SK-N-SH (cell line): ENCODE data around the gene CACUL1. TPM values are rescaled to one million over a fixed set of nuclear protein-coding genes. Genes with fewer than 3 reads are reported as not detected.
A peak's percentile ranks its signal among the peaks of the same experiment; 100 is the strongest.

Source experiments
- CTCF ChIA-PET: fragments of 300-600, 350-600 bp; formaldehyde crosslinking; extraction: SDS; loops from one replicate; lab custom pipeline; 2021; lab: Yijun Ruan, JAX
- POLR2A ChIA-PET: fragments of 350-600 bp; sonication (Branson Sonifier 250); formaldehyde crosslinking; extraction: SDS; loops from one replicate; lab custom pipeline; 2020; ENCODE audit warnings: antibody characterized with exemption, inconsistent platforms; lab: Yijun Ruan, JAX
- DNase-seq: peaks from one replicate; pipeline ENCODE4 v3.0.0; 2012
- H2AFZ ChIP-seq: fragments of 200-600 bp; sonication (generic); 2 replicates; pipeline ENCODE4 v1.8.1; 2016; ENCODE audit warnings: antibody characterized with exemption, mild to moderate bottlenecking, low read depth
- H3F3A ChIP-seq: fragments of 200-600 bp; sonication (generic); replicated peaks from 2 replicates; pipeline ENCODE3; 2016; ENCODE audit warnings: antibody characterized with exemption, mild to moderate bottlenecking; ENCODE audit not compliant: insufficient read depth
- H3K27ac ChIP-seq, 2 experiments: fragments of 200-500 bp in 1 of 2; fragments of 200-600 bp in 1 of 2; sonication (Bioruptor generic) in 1 of 2; sonication (generic), shearing (Covaris generic) in 1 of 2; 2 replicates each; pipeline versions ENCODE4 v1.5.1 to v1.6.1; 2014 to 2016; ENCODE audit warnings: low read depth in 2 of 2, inconsistent platforms in 1 of 2, low read length in 1 of 2, mild to moderate bottlenecking in 1 of 2, mixed read lengths in 1 of 2
- H3K27me3 ChIP-seq: fragments of 200-600 bp; sonication (generic), shearing (Covaris generic); 2 replicates; pipeline ENCODE4 v1.6.1; 2016; ENCODE audit warnings: mixed run types; ENCODE audit not compliant: insufficient read depth
- H3K36me3 ChIP-seq, 2 experiments: fragments of 200-500 bp in 1 of 2; fragments of 200-600 bp in 1 of 2; sonication (Bioruptor generic) in 1 of 2; sonication (generic) in 1 of 2; replicated peaks in 1 of 2; 2 replicates each; pipeline versions ENCODE3 to v1.5.1; 2014 to 2016; ENCODE audit warnings: low read length in 1 of 2, mild to moderate bottlenecking in 1 of 2; ENCODE audit not compliant: insufficient read depth in 2 of 2, control insufficient read depth in 1 of 2
- H3K4me1 ChIP-seq, 2 experiments: fragments of 200-500 bp in 1 of 2; fragments of 200-600 bp in 1 of 2; sonication (Bioruptor generic) in 1 of 2; sonication (generic), shearing (Covaris generic) in 1 of 2; 2 replicates each; pipeline versions ENCODE4 v1.5.1 to v1.6.1; 2014 to 2016; ENCODE audit warnings: low read depth in 1 of 2, low read length in 1 of 2, mixed run types in 1 of 2; ENCODE audit not compliant: insufficient read depth in 2 of 2, control insufficient read depth in 1 of 2
- H3K4me2 ChIP-seq: fragments of 200-600 bp; sonication (generic), shearing (Covaris generic); 2 replicates; pipeline ENCODE4 v1.6.1; 2017; ENCODE audit warnings: mixed run types
- H3K4me3 ChIP-seq, 2 experiments: fragments of 200-500 bp in 1 of 2; fragments of 200-600 bp in 1 of 2; sonication (Bioruptor generic) in 1 of 2; sonication (generic), shearing (Covaris generic) in 1 of 2; 2 replicates each; pipeline versions ENCODE4 v1.5.1 to v1.8.1; 2014 to 2016; ENCODE audit warnings: low read depth in 2 of 2, inconsistent platforms in 1 of 2, low read length in 1 of 2, mild to moderate bottlenecking in 1 of 2, mixed read lengths in 1 of 2, moderate library complexity in 1 of 2
- H3K79me2 ChIP-seq: fragments of 200-600 bp; sonication (generic); 2 replicates; pipeline ENCODE4 v1.8.1; 2017; ENCODE audit warnings: mild to moderate bottlenecking; ENCODE audit not compliant: insufficient read depth
- H3K9ac ChIP-seq: fragments of 200-600 bp; sonication (generic); 2 replicates; pipeline ENCODE4 v1.6.1; 2017; ENCODE audit warnings: mixed run types
- H3K9me2 ChIP-seq: fragments of 200-600 bp; sonication (generic); 2 replicates; pipeline ENCODE4 v1.6.1; 2017; ENCODE audit warnings: mixed run types
- H3K9me3 ChIP-seq: fragments of 200-600 bp; sonication (generic); 2 replicates; pipeline ENCODE4 v1.6.1; 2017; ENCODE audit warnings: mixed run types, mild to moderate bottlenecking, moderate library complexity
- H4K20me1 ChIP-seq: fragments of 200-600 bp; sonication (generic); 2 replicates; pipeline ENCODE4 v1.6.1; 2017; ENCODE audit warnings: mild to moderate bottlenecking, mixed run types; ENCODE audit not compliant: insufficient read depth
- CHD2 ChIP-seq: fragments of 150-350 bp; IDR thresholded peaks from 2 replicates; pipeline ENCODE4 v1.6.1; 2018; ENCODE audit warnings: low read length; ENCODE audit not compliant: partially characterized antibody
- ELF1 ChIP-seq: IDR thresholded peaks from 2 replicates; pipeline ENCODE4 v1.4.0; 2012
- EZH2phosphoT487 ChIP-seq: fragments of 200-600 bp; sonication (generic); IDR thresholded peaks from 2 replicates; pipeline ENCODE4 v1.6.1; 2017; ENCODE audit warnings: low read depth, mixed run types, mild to moderate bottlenecking, antibody characterized with exemption, moderate library complexity, borderline replicate concordance
- FOSL2 ChIP-seq: IDR thresholded peaks from 2 replicates; pipeline ENCODE4 v1.4.0; 2012; ENCODE audit warnings: low read depth, mild to moderate bottlenecking, moderate library complexity, borderline replicate concordance
- GATA2 ChIP-seq: sonication (generic); formaldehyde crosslinking; IDR thresholded peaks from 2 replicates; pipeline ENCODE4 v1.5.0; 2020; ENCODE audit warnings: mild to moderate bottlenecking, missing genetic modification reagents
- MAX ChIP-seq: IDR thresholded peaks from 2 replicates; pipeline ENCODE4 v1.4.0; 2012; ENCODE audit warnings: low read depth
- MEF2A ChIP-seq: IDR thresholded peaks from 2 replicates; pipeline ENCODE4 v1.4.0; 2012; ENCODE audit warnings: low read depth, borderline replicate concordance
- NFIC ChIP-seq: IDR thresholded peaks from 2 replicates; pipeline ENCODE4 v1.4.0; 2012; ENCODE audit warnings: borderline replicate concordance
- POLR2AphosphoS5 ChIP-seq: IDR thresholded peaks from 2 replicates; pipeline ENCODE4 v1.6.1; 2012; ENCODE audit warnings: low read depth, low read length
- RAD21 ChIP-seq: IDR thresholded peaks from 2 replicates; pipeline ENCODE4 v1.6.1; 2012; ENCODE audit warnings: mild to moderate bottlenecking, low read length
- RCOR1 ChIP-seq: fragments of 150-350 bp; IDR thresholded peaks from 2 replicates; pipeline ENCODE4 v1.6.1; 2017; ENCODE audit warnings: antibody characterized with exemption, low read length
- SMC3 ChIP-seq: IDR thresholded peaks from 2 replicates; pipeline ENCODE4 v1.6.1; 2012; ENCODE audit warnings: low read depth, low read length, improper control_type of control experiment
- USF1 ChIP-seq: IDR thresholded peaks from 2 replicates; pipeline ENCODE4 v1.4.0; 2012; ENCODE audit warnings: low read depth, borderline replicate concordance
- WGBS: methylation state at CpG from one replicate; pipeline ENCODE4 v1.1.6; 2017; ENCODE audit warnings: low lambda C conversion rate; 5-methylcytosine and 5-hydroxymethylcytosine counted together
- polyA plus RNA-seq, 3 experiments: library from polyadenylated mRNA; depleted of rRNA; stranded (reverse); fragments of >200 nt; gene quantifications; 2 replicates each; pipeline ENCODE4 v1.2.3, GENCODE V29; 2012
- TF ChIP-seq, protein P1 (sequence below): IDR thresholded peaks from 2 replicates; pipeline ENCODE4; 2012
- TF ChIP-seq, protein P2 (sequence below): fragments of 200-600 bp; sonication (generic); IDR thresholded peaks from 2 replicates; pipeline ENCODE4 v1.6.1; 2017; ENCODE audit warnings: antibody characterized with exemption, mild to moderate bottlenecking, moderate library complexity

The CACUL1 gene
- polyA plus RNA-seq, 1 of the 3 experiments (the other 2 are of a cell fraction): 2.6 TPM

GRCh38 chr10:118800920-118801319 lies 46.1 kb upstream of the CACUL1 start:
- Histone ChIP-seq H3K36me3 (no peaks in the 10 kb centered on the region), H3F3A (no peaks in the 10 kb centered on the region), H2AFZ (no peak overlapping the region), H3K9me2 (no peaks in the 10 kb centered on the region), H3K27me3 (no peaks in the 10 kb centered on the region), H4K20me1 (no peaks in the 10 kb centered on the region), H3K4me3 (no peak overlapping the region), H3K9ac (no peak overlapping the region), H3K9me3 (no peaks in the 10 kb centered on the region), H3K79me2 (no peaks in the 10 kb centered on the region), H3K4me1 (no peaks in the 10 kb centered on the region; a peak in 1 of 4 replicates), H3K27ac (no peak overlapping the region), H3K4me2 (no peak overlapping the region)
- ChIA-PET POLR2A (no interaction called here), CTCF (interaction anchor here (0.9 to 5.4 kb wide), 18 partner anchors 8 to 470 kb away, joined by 3 to 55 read pairs (median 5); partner anchors contain the start of genes CACUL1 and NANOS1)
- TF ChIP-seq MAX (no peak), GATA2 (peak; percentile 28; the same call in 1 of the 2 replicates), USF1 (no peak), CHD2 (no peak), SMC3 (peak; percentile 66), EZH2phosphoT487 (no peak), MEF2A (no peak), FOSL2 (no peak), ELF1 (no peak), RAD21 (peak; percentile 88), NFIC (no peak)
- TF ChIP-seq, protein P1, sequence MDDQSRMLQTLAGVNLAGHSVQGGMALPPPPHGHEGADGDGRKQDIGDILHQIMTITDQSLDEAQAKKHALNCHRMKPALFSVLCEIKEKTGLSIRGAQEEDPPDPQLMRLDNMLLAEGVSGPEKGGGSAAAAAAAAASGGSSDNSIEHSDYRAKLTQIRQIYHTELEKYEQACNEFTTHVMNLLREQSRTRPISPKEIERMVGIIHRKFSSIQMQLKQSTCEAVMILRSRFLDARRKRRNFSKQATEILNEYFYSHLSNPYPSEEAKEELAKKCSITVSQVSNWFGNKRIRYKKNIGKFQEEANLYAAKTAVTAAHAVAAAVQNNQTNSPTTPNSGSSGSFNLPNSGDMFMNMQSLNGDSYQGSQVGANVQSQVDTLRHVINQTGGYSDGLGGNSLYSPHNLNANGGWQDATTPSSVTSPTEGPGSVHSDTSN: no peak
- TF ChIP-seq, protein P2, sequence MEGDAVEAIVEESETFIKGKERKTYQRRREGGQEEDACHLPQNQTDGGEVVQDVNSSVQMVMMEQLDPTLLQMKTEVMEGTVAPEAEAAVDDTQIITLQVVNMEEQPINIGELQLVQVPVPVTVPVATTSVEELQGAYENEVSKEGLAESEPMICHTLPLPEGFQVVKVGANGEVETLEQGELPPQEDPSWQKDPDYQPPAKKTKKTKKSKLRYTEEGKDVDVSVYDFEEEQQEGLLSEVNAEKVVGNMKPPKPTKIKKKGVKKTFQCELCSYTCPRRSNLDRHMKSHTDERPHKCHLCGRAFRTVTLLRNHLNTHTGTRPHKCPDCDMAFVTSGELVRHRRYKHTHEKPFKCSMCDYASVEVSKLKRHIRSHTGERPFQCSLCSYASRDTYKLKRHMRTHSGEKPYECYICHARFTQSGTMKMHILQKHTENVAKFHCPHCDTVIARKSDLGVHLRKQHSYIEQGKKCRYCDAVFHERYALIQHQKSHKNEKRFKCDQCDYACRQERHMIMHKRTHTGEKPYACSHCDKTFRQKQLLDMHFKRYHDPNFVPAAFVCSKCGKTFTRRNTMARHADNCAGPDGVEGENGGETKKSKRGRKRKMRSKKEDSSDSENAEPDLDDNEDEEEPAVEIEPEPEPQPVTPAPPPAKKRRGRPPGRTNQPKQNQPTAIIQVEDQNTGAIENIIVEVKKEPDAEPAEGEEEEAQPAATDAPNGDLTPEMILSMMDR: peak; percentile 46
- peak; percentile 68 for DNase-seq
- 47% methylated on average over 4 of the region's 4 CpGs for WGBS

DNA sequence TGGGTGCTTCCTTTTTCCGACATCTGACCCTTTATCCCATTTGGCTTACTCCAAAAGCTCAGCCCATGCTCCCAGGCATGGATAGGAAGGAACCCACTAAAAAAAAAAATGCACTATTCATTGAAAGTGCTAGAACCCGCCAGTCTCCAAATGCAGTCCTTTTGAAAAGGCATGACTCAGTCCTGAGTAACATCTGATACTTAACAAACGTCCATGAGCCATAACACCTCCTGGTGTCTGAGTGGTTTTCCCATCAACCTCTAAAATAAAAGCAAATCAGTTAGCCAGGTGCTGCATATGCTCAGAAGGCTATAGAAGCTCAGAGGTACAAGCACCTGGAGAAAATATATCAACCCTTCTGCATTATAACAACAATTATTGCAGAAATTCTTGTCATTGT lies 45.0 kb upstream of the CACUL1 start:
- 34% methylated on average over 3 of the region's 3 CpGs for WGBS
- no peak for DNase-seq

More for the DNA sequence above, 45.0 kb upstream of the CACUL1 start:
- H3K79me2 ChIP-seq: no peaks in the 10 kb centered on the region
- CTCF ChIA-PET: interaction anchor here (0.7 to 5.4 kb wide), 13 partner anchors 16 to 248 kb away, joined by 3 to 55 read pairs (median 4); no protein-coding TSS in a partner anchor
- no peak overlapping the region for H3K4me3 ChIP-seq
- H3K27ac ChIP-seq: no peak overlapping the region
- no peak for TF ChIP-seq RCOR1
- TF ChIP-seq NFIC: no peak
- TF ChIP-seq POLR2AphosphoS5: no peak
- no peak for TF ChIP-seq EZH2phosphoT487
- no peaks in the 10 kb centered on the region; a peak in 1 of 4 replicates for H3K4me1 ChIP-seq
- no peaks in the 10 kb centered on the region for H3K9me2 ChIP-seq
- H3K4me2 ChIP-seq: no peak overlapping the region
- no peaks in the 10 kb centered on the region for H3K36me3 ChIP-seq
- POLR2A ChIA-PET: no interaction called here
- H4K20me1 ChIP-seq: no peaks in the 10 kb centered on the region
- H2AFZ ChIP-seq: no peak overlapping the region
- H3F3A ChIP-seq: no peaks in the 10 kb centered on the region
- H3K9ac ChIP-seq: no peak overlapping the region
- no peaks in the 10 kb centered on the region for H3K9me3 ChIP-seq
- H3K27me3 ChIP-seq: no peaks in the 10 kb centered on the region
